ENCODE results near the gene COPG1. TPM values are rescaled to one million over a fixed set of nuclear protein-coding genes. Genes with fewer than 3 reads are reported as not detected.
A peak's percentile ranks its signal among the peaks of the same experiment; 100 is the strongest.

COPG1 gene
- total and polyA plus RNA-seq, 2 of the 13 experiments (the other 11 are each of a cell fraction or from before 2014, with no cell fraction given) = 98.6 to 166 TPM

- TF ChIP-seq ZFP91 (CRISPR knock-in tag; IDR thresholded peaks at IDR 0.05; ENCODE audit: borderline replicate concordance) (peak; percentile 76; the same call in 1 of the 2 replicates), LBX2 (CRISPR knock-in tag; IDR thresholded peaks at IDR 0.05; ENCODE audit: borderline replicate concordance) (peak; percentile 34; the same call in 1 of the 2 replicates), TCF12 (IDR thresholded peaks at IDR 0.05) (no peak), TCF12 (CRISPR knock-in tag; IDR thresholded peaks at IDR 0.05) (no peak), SAFB2 (CRISPR knock-in tag; IDR thresholded peaks at IDR 0.05; ENCODE audit: borderline replicate concordance, low read depth) (no peak), CCDC6 (CRISPR knock-in tag; IDR thresholded peaks at IDR 0.05) (no peak; the same call in none of the 2 replicates), HHEX (CRISPR knock-in tag; IDR thresholded peaks at IDR 0.05) (no peak), ZNF549 (CRISPR knock-in tag; IDR thresholded peaks at IDR 0.05) (no peak; the same call in 1 of the 2 replicates), HOXA3 (CRISPR knock-in tag; IDR thresholded peaks at IDR 0.05) (no peak), MBD4 (IDR thresholded peaks at IDR 0.05; ENCODE audit: borderline replicate concordance, low read length) (no peak), ZNF607 (CRISPR knock-in tag; IDR thresholded peaks at IDR 0.05; ENCODE audit: borderline replicate concordance) (0 out of 2 replicates have a peak, but pooled peaks have one; percentile 73), ZNF432 (CRISPR knock-in tag; IDR thresholded peaks at IDR 0.05; ENCODE audit: borderline replicate concordance) (no peak), ZNF44 (CRISPR knock-in tag; IDR thresholded peaks at IDR 0.05) (no peak), HNRNPLL (IDR thresholded peaks at IDR 0.05; ENCODE audit: low read depth, low read length, poor library complexity, severe bottlenecking) (peak; percentile 98), ZBTB7B (CRISPR knock-in tag; IDR thresholded peaks at IDR 0.05) (no peak; the same call in 1 of the 2 replicates), SYNCRIP (IDR thresholded peaks at IDR 0.05; ENCODE audit: insufficient read depth, low read depth, low read length) (no peak), TBX3 (IDR thresholded peaks at IDR 0.05; ENCODE audit: borderline replicate concordance) (no peak), NR2C2 (CRISPR knock-in tag; IDR thresholded peaks at IDR 0.05; ENCODE audit: borderline replicate concordance) (peak; percentile 86)
- TF ChIP-seq, protein P1, sequence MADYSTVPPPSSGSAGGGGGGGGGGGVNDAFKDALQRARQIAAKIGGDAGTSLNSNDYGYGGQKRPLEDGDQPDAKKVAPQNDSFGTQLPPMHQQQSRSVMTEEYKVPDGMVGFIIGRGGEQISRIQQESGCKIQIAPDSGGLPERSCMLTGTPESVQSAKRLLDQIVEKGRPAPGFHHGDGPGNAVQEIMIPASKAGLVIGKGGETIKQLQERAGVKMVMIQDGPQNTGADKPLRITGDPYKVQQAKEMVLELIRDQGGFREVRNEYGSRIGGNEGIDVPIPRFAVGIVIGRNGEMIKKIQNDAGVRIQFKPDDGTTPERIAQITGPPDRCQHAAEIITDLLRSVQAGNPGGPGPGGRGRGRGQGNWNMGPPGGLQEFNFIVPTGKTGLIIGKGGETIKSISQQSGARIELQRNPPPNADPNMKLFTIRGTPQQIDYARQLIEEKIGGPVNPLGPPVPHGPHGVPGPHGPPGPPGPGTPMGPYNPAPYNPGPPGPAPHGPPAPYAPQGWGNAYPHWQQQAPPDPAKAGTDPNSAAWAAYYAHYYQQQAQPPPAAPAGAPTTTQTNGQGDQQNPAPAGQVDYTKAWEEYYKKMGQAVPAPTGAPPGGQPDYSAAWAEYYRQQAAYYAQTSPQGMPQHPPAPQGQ (CRISPR knock-in tag; IDR thresholded peaks at IDR 0.05; ENCODE audit: borderline replicate concordance) = no peak
- TF ChIP-seq, protein P2, sequence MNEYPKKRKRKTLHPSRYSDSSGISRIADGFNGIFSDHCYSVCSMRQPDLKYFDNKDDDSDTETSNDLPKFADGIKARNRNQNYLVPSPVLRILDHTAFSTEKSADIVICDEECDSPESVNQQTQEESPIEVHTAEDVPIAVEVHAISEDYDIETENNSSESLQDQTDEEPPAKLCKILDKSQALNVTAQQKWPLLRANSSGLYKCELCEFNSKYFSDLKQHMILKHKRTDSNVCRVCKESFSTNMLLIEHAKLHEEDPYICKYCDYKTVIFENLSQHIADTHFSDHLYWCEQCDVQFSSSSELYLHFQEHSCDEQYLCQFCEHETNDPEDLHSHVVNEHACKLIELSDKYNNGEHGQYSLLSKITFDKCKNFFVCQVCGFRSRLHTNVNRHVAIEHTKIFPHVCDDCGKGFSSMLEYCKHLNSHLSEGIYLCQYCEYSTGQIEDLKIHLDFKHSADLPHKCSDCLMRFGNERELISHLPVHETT (CRISPR knock-in tag; conservative IDR thresholded peaks at IDR 0.05) = no peak
- TF ChIP-seq, protein P3, sequence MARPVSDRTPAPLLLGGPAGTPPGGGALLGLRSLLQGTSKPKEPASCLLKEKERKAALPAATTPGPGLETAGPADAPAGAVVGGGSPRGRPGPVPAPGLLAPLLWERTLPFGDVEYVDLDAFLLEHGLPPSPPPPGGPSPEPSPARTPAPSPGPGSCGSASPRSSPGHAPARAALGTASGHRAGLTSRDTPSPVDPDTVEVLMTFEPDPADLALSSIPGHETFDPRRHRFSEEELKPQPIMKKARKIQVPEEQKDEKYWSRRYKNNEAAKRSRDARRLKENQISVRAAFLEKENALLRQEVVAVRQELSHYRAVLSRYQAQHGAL (CRISPR knock-in tag; IDR thresholded peaks at IDR 0.05; ENCODE audit: not compliant biosample characterization) = no peak
Measured at GRCh38 chr3:129249284-129250065, at the start of gene COPG1 (continued).
